HG02938 (cell line): ENCODE data around the gene MIX23.
A peak's percentile ranks its signal among the peaks of the same experiment; 100 is the strongest.

ENCODE experiments used
- ATAC-seq: cut with Tn5 transposase; IDR thresholded peaks from one replicate; pipeline ENCODE4 v1.9.1; 2021; ENCODE audit warnings: mild to moderate bottlenecking, moderate library complexity; ENCODE audit not compliant: unreplicated experiment

MIX23 gene

DNA sequence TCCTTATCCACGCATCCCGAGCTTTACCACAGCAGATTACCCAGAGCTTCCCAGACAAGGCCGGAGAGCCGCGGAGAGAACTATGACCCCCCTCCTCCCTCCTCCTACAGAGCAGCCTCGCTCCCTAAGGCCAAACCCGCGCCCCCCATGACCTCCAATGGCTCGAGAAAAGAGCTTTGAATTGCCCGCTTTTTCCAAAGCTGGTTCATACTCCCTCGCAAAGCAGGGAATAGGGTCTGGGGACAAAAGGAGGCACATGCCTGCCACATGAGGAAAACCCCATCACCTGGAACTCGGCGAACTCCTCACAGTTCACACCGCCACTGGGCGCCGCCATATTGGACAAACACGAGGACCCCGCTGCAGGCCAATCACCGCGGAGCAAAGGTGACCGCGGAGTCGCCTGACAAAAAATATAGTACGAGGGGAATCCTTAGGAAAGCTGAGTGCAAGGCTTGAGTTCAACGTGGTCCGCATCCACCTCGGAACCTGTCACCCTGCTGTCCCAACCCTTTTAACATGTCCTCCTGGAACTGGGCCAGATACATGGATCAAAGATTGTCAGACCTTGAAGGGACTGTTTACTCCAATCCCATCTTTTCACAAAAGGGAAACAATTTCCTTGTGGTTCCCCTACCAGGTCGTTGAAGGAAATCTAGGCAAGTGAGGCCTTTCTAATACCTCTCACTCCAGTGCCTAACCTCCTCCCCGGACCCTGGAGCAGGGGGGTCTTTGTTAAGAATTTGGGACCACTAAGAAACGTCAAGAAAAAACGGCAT lies at the start of gene MIX23:
Gene MIX23 (minus strand): TSS at position 344 of the 779 bp plus-strand sequence. CDS start 7 bp downstream, at position 337.
- peak; percentile 41 for ATAC-seq

DNA sequence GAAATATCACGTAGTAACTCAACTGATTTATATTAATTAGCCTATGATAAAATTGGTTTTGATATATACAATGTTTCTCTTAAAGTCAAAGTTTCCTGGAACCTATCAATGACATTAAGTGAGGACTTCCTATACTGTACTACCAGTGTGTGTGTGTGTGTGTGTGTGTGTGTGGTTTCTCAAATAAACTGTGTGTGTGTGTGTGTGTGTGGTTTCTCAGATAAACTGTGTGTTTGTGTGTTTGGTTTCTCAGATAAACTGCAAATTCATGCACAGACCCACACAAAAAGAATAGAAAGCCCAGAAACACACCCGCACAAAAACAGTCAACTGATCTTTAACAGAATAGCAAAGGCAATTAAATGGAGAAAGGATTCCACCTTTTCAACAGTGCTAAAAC lies 47.3 kb upstream of the MIX23 start:
- ATAC-seq, result no peak

DNA sequence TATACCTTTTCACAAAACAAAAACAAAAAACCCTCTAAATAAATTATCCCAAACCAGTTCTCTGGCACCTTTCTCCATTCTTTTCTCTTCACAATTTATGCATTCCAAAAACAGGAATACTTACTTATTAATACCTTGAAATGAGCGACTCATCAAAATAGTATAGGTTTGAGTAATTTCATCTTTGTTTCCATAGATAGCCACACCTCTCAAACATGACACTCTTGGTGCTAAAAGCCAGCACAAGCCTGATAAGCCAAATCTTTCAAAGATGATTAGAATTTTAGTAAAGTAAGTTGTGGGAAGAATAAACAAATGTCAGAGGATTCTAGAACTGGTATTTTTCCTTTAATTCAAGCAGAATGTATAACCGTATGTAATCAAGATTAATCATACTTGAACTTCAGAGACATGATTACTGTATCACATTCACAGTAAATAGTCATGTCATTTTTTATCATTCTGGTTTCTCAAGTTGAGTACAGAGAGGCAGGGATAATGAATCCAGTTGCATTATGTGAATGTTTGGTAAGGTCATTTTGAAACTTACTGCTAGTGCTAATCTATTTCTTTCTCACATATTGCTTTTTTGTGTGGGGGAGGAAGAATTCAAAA lies 44.9 kb upstream of the MIX23 start:
- ATAC-seq, result no peak

DNA sequence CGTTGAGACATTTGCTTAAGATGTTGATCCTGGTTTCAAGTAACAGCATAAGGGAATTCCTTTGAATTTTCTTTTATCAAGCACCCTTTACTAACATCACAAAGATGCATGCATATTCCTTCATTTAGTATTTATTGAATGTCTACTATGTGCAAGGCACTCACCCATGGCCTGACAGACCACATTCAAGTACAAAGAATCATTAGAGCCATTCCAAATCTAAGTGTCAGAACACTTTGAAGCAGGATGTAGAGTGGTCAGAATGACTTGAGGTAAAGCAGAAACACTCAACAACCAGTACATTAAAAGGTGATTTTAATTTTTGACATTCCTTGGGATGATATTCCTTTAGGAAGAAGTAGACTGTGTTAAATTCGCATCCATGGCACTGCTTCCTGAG lies 38.8 kb upstream of the MIX23 start:
- no peak for ATAC-seq

DNA sequence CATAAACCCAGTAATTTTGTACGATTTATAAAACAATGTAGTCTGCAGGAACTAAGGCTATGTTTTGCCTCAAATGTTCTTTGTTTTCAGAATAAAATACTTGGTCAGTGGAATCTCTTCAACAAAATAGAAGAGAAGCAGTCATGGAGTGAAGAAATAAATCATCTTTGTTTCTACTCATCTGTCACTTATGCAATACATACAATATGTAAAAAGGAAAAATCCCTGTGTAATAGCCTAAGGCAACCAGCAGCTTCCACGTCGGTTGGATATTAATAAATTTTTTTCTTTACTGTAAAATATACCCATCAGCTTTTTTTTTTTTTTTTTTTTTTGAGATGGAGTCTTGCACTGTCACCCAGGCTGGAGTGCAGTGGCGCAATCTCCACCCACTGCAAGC lies 38.1 kb upstream of the MIX23 start:
- no peak for ATAC-seq

DNA sequence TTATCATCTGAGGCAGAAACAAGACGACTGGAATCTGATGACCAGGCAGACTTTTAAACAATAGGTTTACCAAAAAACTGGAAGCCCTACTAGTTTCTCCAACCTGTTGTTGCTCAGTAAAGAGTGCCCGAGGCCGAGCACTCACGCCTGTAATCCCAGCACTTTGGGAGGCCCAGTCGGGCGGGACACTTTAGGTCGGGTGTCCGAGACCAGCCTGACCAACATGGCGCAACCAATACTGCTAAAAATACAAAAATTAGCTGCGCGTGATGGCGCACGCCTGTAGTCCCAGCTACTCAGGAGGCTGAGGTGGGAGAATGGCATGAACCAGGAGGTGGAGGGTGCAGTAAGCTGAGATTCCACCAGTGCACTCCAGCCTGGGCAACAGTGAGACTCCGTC lies 33.9 kb upstream of the MIX23 start:
- no peak for ATAC-seq

DNA sequence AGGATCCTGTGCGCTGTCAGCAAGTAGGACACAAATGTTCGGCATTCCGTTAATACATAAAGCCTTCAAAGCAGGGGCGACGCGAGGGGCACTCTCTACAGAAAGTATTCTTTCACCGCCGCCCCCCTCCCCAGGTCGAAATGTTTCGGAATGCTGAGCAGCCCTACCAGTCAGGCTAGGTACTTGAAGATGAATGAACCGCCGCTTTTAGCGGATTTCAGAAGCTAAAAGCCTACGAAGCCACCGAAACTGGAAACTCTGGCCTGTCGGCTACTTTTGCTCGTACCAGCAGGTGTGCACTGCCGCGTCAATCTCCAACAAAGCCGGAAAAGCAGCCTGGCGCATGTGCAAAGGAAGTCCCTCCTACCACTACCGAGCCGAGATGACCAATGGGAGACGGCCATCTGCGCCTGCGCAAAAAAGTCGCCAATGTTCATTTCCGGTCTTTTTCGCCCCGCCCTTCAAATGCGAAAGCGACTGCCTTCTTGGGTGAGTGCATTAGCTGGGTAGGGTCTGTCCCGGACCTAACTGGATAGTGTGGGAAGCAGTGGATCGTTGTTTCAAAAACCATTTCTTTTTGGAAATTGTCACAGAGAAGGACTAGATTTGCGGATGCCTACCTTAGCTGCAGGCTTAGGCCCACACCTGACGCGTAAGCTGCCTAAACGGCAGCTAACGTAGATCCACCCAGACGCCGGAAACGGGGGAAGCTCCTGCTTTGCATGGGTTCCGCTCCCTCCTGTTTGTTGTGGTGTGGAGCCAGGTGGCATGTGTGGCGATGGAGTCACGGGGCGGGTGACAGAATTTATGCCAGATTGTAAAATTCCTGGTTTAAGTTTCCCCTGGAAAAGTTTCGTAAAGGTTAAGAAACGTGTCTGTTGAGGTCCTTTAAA lies 33.0 kb upstream of the MIX23 start, which contains the start of gene WDR5B:
Gene WDR5B (minus strand): TSS at position 301 of the 893 bp plus-strand sequence. CDS start 534 bp downstream, outside the sequence.
- ATAC-seq, result peak; percentile 87

DNA sequence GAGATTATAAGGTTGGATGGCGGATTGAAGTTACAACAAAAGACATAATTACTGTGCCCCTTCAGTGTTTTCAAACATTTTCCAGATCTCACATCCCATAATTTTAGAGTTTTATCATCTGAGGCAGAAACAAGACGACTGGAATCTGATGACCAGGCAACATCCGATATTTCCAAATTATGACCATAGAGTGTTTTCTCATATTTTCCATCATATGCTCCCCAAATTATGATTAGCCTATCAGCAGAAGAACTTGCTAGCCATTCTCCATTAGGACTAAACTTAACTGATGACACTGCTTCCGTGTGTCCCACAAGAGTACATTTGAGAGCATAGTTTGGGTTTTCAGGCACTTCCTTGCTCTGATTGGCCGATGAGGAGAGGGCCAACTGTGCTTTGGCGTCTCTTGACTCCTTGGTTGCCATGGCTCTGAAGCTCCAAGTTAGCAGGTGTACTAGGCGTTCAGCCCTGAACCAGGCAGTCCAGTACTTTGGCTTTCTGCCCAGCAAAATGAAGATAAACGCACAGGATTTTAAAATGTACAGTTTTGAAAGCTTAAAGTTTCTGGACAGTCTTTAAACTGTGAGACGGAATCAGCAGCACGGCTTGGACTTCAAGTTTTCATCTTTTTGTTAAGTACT lies 32.2 kb upstream of the MIX23 start:
- peak; percentile 48 for ATAC-seq

DNA sequence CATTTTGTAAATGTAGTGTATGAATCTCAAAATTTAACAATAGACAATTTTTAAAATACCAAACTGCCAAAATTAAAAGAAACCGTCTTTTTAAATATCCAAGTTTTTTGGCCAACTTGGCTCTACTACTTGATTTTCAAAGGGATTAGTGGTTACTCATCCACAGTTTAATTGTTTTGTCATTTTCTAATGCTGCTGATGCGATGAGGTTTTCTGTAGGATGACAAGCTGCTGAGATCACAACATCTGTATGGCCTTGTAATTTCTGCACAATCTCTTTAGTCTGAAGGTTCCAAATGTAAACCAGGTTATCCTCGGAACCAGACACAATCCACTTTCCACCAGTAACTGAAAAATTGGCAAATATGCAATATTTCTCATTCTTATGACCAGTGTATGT lies 31.4 kb upstream of the MIX23 start:
- ATAC-seq, result no peak

DNA sequence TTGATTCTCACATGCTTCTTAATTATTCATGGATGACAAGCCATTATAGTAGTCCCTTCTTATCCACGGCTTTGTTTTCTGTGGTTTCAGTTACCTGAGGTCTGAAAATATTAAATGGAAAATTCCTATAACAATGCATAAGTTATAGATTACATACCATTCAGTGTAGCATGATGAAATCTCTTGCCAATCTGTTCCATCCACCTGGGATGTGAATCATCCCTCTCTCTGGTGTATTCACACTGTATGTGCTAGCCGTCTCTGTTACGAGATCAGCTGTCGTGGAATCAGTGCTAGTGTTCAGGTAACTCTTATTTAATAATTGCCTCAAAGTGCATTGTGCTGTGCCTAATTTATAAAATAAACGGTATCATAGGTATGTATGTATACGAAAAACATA lies 27.6 kb upstream of the MIX23 start:
- ATAC-seq, result no peak

DNA sequence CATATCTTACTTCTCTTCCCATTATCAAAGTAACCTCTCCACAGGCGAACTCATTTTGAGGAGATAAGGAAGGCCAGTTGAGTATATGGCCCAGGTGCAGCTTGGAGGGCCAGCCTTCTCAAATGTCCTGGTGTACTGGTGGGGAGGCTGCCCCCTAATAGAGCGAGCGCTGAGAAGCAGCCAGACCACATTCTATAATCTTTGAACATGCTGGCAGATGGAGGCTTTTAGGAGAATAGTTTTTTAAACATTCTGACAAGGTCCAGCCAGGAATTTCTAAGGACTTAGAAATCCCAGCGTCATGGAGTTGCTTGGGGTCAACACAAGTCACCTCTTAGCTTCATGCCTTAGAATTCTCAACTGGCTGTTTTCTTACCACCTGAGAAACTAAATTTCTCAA lies 27.1 kb upstream of the MIX23 start:
- ATAC-seq, result no peak

DNA sequence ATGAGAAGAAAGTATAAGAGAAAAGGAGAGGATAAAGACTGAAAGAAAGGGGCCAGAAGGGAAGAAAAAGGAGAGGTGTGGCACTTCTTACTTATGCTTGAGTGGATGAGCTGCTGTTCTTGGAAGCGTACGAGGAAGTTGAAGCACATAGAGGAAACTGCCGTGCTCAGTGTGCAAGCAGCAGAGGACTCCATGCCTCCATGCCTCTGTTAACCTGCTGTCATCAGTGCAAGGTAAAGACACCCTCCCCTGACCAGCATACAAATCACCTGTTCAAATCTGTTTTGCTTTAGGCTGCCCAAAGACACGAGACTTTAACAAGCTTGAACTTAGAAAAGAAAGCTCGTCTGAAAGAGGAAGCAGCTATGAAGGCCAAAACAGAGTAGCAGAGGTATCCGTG lies 26.4 kb upstream of the MIX23 start:
- ATAC-seq, result no peak

DNA sequence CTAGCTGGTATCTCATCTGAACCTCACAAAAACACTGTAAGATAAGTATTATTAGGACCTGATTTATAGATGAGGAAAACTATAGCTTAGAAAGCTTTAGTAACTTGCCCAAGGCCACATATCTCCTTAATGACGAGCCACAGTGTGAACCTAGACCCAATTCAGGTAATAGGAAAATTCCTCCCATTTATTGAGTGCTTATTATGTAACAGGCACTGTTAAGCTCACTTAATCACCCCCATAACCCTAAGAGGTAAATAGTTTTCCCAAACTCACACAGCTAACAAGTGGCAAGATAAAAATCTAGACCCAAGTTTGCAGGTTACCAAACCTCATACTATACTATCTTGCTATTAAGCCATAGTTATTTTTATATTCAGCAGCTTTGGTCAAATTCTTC lies 24.9 kb upstream of the MIX23 start:
- no peak for ATAC-seq

DNA sequence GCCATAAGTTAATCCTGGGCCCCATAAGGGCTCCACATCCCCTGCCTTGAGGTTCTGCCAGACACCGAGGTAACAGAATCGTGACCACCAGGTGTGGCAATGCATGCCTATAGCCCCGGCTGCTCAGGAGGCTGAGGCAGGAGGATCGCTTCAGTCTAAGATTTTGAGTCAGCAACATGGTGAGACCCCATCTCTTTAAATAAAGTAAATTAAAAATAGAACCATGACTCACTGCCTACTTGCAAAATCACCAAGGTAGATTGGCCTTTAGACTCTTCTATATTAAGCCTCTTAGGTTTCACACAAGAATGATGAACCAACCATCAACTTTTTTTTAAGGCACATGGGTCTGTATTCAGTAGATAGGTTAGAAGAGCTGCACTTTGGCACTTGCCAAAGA lies 23.2 kb upstream of the MIX23 start:
- ATAC-seq, result no peak

DNA sequence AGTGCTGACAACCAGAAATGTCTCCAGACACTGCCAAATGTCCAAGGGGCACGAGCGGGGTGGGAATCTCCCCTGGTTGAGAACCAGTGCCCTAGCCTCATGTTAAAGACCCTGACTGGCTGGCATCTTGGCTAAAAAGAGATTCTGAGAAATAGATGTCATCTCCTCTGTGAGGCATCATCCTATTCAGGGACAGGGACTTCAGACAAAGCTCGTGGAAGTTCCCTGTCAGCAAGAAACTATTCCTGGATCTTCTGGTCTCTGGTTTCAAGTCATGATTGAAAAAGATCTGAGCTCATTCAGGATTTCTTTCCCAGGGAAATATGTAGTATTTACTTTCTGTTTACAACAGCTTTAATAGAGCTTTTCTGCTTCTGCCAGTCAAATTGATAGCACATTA lies 22.0 kb upstream of the MIX23 start:
- no peak for ATAC-seq

DNA sequence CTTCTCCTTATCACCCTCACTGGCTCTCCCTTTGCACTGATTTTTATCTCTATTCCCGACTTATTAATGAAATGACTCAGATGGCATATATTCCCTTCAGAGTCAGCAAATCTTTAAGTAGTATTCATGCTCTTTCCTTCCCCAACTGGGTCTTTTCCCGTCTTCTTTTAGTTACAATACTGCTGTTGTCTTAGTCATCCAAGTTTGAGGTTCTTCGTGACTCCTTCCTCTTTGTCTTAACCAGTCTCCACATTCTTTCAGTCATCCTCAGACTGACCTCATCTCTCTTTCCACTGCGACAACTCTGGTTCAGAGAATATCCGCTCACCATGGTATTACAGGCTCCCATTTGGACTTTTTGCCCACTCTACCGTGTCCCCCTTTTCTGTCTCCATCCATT lies 20.5 kb upstream of the MIX23 start:
- ATAC-seq, result no peak

DNA sequence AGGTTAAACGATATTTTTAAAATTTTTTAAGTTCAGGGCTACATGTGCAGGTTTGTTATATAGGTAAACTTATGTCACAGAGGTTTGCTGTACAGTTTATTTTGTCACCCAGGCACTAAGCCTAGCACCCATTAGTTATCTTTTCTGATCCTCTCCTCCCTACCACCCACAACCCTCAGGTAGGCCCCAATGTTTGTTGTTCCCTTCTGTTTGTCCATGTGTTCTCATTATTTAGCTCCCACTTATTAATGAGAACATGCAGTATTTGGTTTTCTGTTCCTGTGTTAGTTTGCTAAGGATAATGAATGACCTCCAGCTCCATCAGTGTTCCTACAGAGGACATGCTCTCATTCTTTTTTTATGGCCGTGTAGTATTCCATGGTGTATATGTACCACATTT lies 15.9 kb upstream of the MIX23 start:
- ATAC-seq, result no peak

DNA sequence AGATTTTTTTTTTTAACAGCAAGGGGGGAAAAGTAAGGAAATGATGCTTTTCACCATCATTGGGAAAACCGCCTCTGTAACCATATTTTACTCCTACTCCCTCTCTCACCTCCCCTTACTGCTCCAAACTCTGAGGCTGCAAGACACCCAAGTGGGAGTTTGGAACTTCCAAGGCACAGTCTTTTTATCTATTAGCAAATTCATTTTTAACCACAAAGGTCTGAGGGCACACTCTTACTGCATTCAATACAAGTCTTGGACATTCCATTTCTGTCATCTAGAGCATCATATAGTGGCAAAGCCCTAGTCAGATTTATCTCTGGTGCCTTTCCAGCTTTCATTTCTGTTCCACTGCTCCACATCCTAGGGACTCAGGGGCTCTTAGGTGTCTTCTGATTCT lies 14.2 kb upstream of the MIX23 start:
- no peak for ATAC-seq

DNA sequence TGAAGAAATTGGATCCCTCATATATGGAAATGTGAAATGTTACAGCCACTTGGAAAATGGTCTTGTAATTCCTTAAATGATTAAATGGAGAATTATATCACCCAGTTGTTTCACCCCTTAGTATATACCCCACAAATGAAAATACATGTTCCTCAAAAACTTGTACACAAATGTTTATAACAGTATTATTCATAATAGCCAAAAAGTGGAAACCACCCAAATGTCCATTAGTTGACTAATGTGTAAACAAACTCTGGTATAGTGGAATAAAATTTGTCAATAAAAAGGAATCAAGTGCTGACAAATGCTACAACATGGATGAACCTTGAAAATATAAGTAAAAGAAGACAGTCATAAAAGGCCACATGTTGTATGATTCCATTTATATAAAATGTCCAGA lies 13.5 kb upstream of the MIX23 start:
- no peak for ATAC-seq

DNA sequence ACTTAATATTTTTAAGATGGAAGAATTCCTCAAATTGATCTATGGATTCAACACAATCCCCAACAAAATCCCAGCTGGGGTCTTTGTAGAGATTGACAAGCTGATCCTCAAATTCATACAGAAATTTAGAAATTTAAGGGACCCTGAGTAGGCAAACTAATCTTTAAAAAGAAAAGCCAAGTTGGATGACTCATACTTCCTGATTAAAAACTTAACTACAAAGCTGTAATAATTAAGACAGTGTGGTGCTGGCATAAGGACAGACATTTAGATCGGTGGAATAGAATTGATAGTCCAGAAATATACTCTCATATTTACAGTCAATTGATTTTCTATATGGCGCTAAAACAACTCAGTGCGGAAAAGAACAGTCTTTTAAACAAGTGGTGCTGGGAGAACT lies 12.6 kb upstream of the MIX23 start:
- no peak for ATAC-seq

DNA sequence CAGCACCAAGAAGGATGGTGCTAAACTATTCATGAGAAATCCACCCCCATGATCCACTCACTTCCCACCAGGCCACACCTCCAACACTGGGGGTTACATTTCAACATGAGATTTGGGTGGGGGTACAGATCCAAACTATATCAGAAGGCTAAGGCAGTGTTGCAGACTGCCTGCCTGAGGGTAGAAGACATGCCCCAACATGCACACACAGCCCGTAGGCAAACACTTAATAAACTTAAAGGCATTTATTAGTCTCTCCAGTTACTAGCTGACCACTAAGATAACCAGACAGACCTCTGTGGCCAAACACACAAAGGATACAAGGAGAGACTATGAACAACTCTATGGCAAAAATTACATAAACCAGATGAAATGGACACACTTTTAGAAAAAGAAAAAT lies 11.1 kb upstream of the MIX23 start:
- no peak for ATAC-seq
